Measurements from ENCODE around the gene TBC1D9.

TBC1D9 gene

GRCh38 chr4:140704964-140705363, 51.2 kb downstream of the TBC1D9 start:
- H4K20me1 ChIP-seq (ENCODE audit: insufficient read depth, low read length): no peaks in the 10 kb centered on the region
- no peaks in the 10 kb centered on the region for H3K9me2 ChIP-seq (ENCODE audit: low read depth, low read length)
- no peaks in the 10 kb centered on the region; the same call in 1 of the 2 replicates for H3K36me3 ChIP-seq (ENCODE audit: insufficient read depth, low read length)
- no peaks in the 10 kb centered on the region for H3K27me3 ChIP-seq (ENCODE audit: insufficient read depth, low read length)
- H3F3A ChIP-seq (ENCODE audit: insufficient read depth, low read length): no peaks in the 10 kb centered on the region
- no peak overlapping the region for H3K9ac ChIP-seq (ENCODE audit: low read length)
- H3K79me2 ChIP-seq (ENCODE audit: insufficient read depth, low read length): no peaks in the 10 kb centered on the region
- H2AFZ ChIP-seq (ENCODE audit: low read length): no peak overlapping the region
- no peak overlapping the region for H3K4me2 ChIP-seq (ENCODE audit: low read length)
- no peak overlapping the region for H3K4me3 ChIP-seq (ENCODE audit: low read depth, low read length, poor library complexity, severe bottlenecking)
- no peaks in the 10 kb centered on the region for H3K4me1 ChIP-seq (ENCODE audit: insufficient read depth, low read length, severe bottlenecking)
- H3K9me3 ChIP-seq (ENCODE audit: low read length): no peaks in the 10 kb centered on the region
- TF ChIP-seq CTCF (IDR thresholded peaks at IDR 0.05; ENCODE audit: low read length) (no peak), EZH2 (IDR thresholded peaks at IDR 0.05; ENCODE audit: borderline replicate concordance, low read length) (no peak)
- no peak overlapping the region for H3K27ac ChIP-seq (ENCODE audit: low read depth, low read length, poor library complexity, severe bottlenecking)

DNA sequence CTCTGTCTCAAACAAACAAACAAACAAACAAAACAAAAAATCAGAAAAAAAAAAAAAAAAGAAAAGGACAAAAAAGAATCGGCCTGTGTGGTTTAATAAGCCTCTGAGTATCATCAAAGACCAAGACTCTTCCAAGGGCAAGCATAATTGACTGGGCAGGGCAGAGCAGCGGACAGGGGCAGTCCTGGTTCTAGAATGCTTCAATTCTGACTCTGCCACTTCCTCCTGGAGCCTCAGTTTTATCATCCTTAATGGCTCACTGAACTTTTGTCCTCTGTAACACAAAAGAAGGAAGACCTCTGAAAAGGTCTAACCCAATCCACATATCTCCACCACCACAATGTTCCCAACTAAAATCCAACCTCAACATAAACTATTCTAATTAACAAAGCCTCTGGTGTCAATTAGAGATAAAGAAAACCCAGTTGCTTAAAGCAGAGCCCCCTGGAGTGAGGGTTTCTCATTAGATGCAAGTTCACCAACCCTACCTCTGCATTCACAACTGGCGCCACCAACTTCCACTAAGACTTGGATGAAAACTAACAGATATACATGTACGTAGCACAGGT, 51.7 kb downstream of the TBC1D9 start:
- H3K27me3 ChIP-seq (ENCODE audit: insufficient read depth, low read length): no peaks in the 10 kb centered on the region
- no peaks in the 10 kb centered on the region for H3K9me3 ChIP-seq (ENCODE audit: low read length)
- TF ChIP-seq CTCF (IDR thresholded peaks at IDR 0.05; ENCODE audit: low read length) (no peak), EZH2 (IDR thresholded peaks at IDR 0.05; ENCODE audit: borderline replicate concordance, low read length) (no peak)
- H4K20me1 ChIP-seq (ENCODE audit: insufficient read depth, low read length): no peaks in the 10 kb centered on the region
- no peaks in the 10 kb centered on the region for H3F3A ChIP-seq (ENCODE audit: insufficient read depth, low read length)
- H3K9ac ChIP-seq (ENCODE audit: low read length): no peak overlapping the region
- no peak overlapping the region for H3K4me3 ChIP-seq (ENCODE audit: low read depth, low read length, poor library complexity, severe bottlenecking)
- H3K36me3 ChIP-seq (ENCODE audit: insufficient read depth, low read length): no peaks in the 10 kb centered on the region; the same call in 1 of the 2 replicates
- no peak overlapping the region for H2AFZ ChIP-seq (ENCODE audit: low read length)
- no peaks in the 10 kb centered on the region for H3K79me2 ChIP-seq (ENCODE audit: insufficient read depth, low read length)
- no peaks in the 10 kb centered on the region for H3K4me1 ChIP-seq (ENCODE audit: insufficient read depth, low read length, severe bottlenecking)
- no peak overlapping the region for H3K4me2 ChIP-seq (ENCODE audit: low read length)
- no peak overlapping the region for H3K27ac ChIP-seq (ENCODE audit: low read depth, low read length, poor library complexity, severe bottlenecking)
- no peaks in the 10 kb centered on the region for H3K9me2 ChIP-seq (ENCODE audit: low read depth, low read length)

- Histone ChIP-seq H3K9ac (ENCODE audit: low read length) (no peak overlapping the region), H3K4me3 (ENCODE audit: low read depth, low read length, poor library complexity, severe bottlenecking) (no peak overlapping the region), H4K20me1 (ENCODE audit: insufficient read depth, low read length) (no peaks in the 10 kb centered on the region), H3K36me3 (ENCODE audit: insufficient read depth, low read length) (no peaks in the 10 kb centered on the region), H3K9me3 (ENCODE audit: low read length) (no peaks in the 10 kb centered on the region), H2AFZ (ENCODE audit: low read length) (no peak overlapping the region), H3K4me2 (ENCODE audit: low read length) (no peak overlapping the region), H3K79me2 (ENCODE audit: insufficient read depth, low read length) (no peaks in the 10 kb centered on the region), H3F3A (ENCODE audit: insufficient read depth, low read length) (no peaks in the 10 kb centered on the region), H3K4me1 (ENCODE audit: insufficient read depth, low read length, severe bottlenecking) (no peaks in the 10 kb centered on the region), H3K27me3 (ENCODE audit: insufficient read depth, low read length) (no peaks in the 10 kb centered on the region), H3K27ac (ENCODE audit: low read depth, low read length, poor library complexity, severe bottlenecking) (no peak overlapping the region), H3K9me2 (ENCODE audit: low read depth, low read length) (no peaks in the 10 kb centered on the region)
- TF ChIP-seq EZH2 (IDR thresholded peaks at IDR 0.05; ENCODE audit: borderline replicate concordance, low read length) (no peak), CTCF (IDR thresholded peaks at IDR 0.05; ENCODE audit: low read length) (no peak)
These were observed 52.7 kb downstream of the TBC1D9 start for GRCh38 chr4:140703463-140703862.
